ENCODE measurements around the gene RAB19. TPM values are rescaled to one million over a fixed set of nuclear protein-coding genes. Genes with fewer than 3 reads are reported as not detected.

The RAB19 gene
- total RNA-seq, 2 donors from 2014 or later: 12.9 to 15.3 TPM

GRCh38 chr7:140455743-140456142 lies 51.9 kb downstream of the RAB19 start:
- Histone ChIP-seq H3K27me3 (no peaks in the 10 kb centered on the region), H3K27ac (no peak overlapping the region), H3K36me3 (replicated peaks in 1 of 2; ENCODE audit: insufficient read depth in 1 of 2, low read depth in 2 of 2) (peaks cover 0 to 8% of the 10 kb centered on the region in 2 donors), H3K9me3 (no peaks in the 10 kb centered on the region), H3K4me1 (peaks cover 35% of the 10 kb centered on the region), H3K4me3 (no peak overlapping the region)
- intact Hi-C loops (cut with DNase I): no loop called here
- 60 to 74% methylated on average over 4 of the region's 4 CpGs for WGBS, 2 donors
- DNase-seq (no peak), ATAC-seq (no peak)
- TF ChIP-seq POLR2A (IDR thresholded peaks at IDR 0.05) (no peak), CTCF (IDR thresholded peaks at IDR 0.05) (no peak)

GRCh38 chr7:140456551-140457051 lies 52.7 kb downstream of the RAB19 start:
- DNase-seq (no peak), ATAC-seq (no peak)

DNA sequence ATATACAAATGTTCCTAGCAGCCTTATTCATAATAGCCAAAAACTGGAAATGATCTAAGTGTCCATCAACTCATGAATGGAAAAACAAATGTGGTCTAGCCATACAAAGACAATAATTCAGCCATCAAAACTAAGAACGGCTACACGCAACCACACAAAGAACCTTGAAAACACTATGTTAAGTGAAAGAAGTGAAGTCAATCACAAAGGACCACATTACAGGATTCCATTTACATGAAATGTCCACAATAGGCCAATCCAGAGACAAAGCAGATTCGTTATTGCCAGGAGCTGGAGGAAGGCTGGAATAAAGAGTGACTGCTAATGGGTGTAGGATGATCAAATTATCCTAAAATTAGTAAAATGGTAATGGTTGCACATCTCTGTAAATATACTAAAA lies 54.3 kb downstream of the RAB19 start:
- no peak for ATAC-seq
- 84 to 85% methylated on average over 3 of the region's 3 CpGs for WGBS, 2 donors
- H3K36me3 ChIP-seq (replicated peaks in 1 of 2; ENCODE audit: insufficient read depth in 1 of 2, low read depth in 2 of 2): peaks cover 0 to 9% of the 10 kb centered on the region in 2 donors

More at GRCh38 chr7:140456551-140457051, 52.7 kb downstream of the RAB19 start:
- intact Hi-C loops (cut with DNase I): no loop called here
- Histone ChIP-seq H3K9me3 (no peaks in the 10 kb centered on the region), H3K27me3 (no peaks in the 10 kb centered on the region), H3K36me3 (replicated peaks in 1 of 2; ENCODE audit: insufficient read depth in 1 of 2, low read depth in 2 of 2) (peaks cover 0 to 8% of the 10 kb centered on the region in 2 donors), H3K27ac (no peak overlapping the region), H3K4me1 (peaks cover 35% of the 10 kb centered on the region), H3K4me3 (no peak overlapping the region)
- TF ChIP-seq CTCF (IDR thresholded peaks at IDR 0.05) (no peak), POLR2A (IDR thresholded peaks at IDR 0.05) (no peak)
- WGBS, 2 donors: 77 to 84% methylated on average over 9 of the region's 9 CpGs

GRCh38 chr7:140458916-140459315 lies 55.1 kb downstream of the RAB19 start:
- 86 to 87% methylated on average over 8 of the region's 8 CpGs for WGBS, 2 donors
- no peaks in the 10 kb centered on the region for H3K27me3 ChIP-seq
- no peak overlapping the region for H3K4me3 ChIP-seq
- no peak overlapping the region for H3K27ac ChIP-seq
- DNase-seq (no peak), ATAC-seq (no peak)
- H3K4me1 ChIP-seq: peaks cover 30% of the 10 kb centered on the region
- H3K36me3 ChIP-seq (replicated peaks in 1 of 2; ENCODE audit: insufficient read depth in 1 of 2, low read depth in 2 of 2): peaks cover 0 to 9% of the 10 kb centered on the region in 2 donors
- intact Hi-C loops (cut with DNase I): no loop called here
- H3K9me3 ChIP-seq: no peaks in the 10 kb centered on the region
- TF ChIP-seq POLR2A (IDR thresholded peaks at IDR 0.05): no peak
- no peak for TF ChIP-seq CTCF (IDR thresholded peaks at IDR 0.05)

More for the DNA sequence above, 54.3 kb downstream of the RAB19 start:
- TF ChIP-seq CTCF (IDR thresholded peaks at IDR 0.05) (no peak), POLR2A (IDR thresholded peaks at IDR 0.05) (no peak)
- no peaks in the 10 kb centered on the region for H3K27me3 ChIP-seq
- DNase-seq: no peak
- H3K9me3 ChIP-seq: no peaks in the 10 kb centered on the region
- intact Hi-C loops (cut with DNase I): no loop called here
- peaks cover 35% of the 10 kb centered on the region for H3K4me1 ChIP-seq
- H3K27ac ChIP-seq: no peak overlapping the region
- H3K4me3 ChIP-seq: no peak overlapping the region

DNA sequence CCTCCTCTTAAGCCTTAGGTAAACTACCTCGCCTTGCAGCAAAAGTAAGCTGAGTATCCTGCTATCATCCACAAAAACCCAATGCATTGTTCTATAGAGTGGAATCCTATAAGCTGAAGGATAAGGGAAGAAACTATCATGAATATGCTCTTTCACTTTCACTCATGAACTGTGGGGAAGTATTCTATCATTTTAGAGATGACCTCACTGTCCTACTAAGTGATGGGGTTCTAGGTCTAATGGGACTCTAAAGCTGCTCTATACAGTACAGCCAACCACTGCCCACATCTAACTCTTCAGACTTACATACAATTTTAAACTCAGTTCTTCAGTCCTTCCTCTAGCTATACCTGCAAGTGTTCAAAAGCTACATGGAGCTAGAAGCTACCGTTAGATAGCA lies 59.3 kb downstream of the RAB19 start:
- DNase-seq (no peak), ATAC-seq (no peak)
- Histone ChIP-seq H3K36me3 (replicated peaks in 1 of 2; ENCODE audit: insufficient read depth in 1 of 2, low read depth in 2 of 2) (peaks cover 0 to 12% of the 10 kb centered on the region in 2 donors), H3K9me3 (no peaks in the 10 kb centered on the region), H3K27ac (no peak overlapping the region), H3K27me3 (no peaks in the 10 kb centered on the region), H3K4me1 (no peaks in the 10 kb centered on the region), H3K4me3 (no peak overlapping the region)
- intact Hi-C loops (cut with DNase I): no loop called here
- TF ChIP-seq CTCF (IDR thresholded peaks at IDR 0.05) (no peak), POLR2A (IDR thresholded peaks at IDR 0.05) (no peak)
- 92 to 100% methylated on average over 2 of the region's 2 CpGs for WGBS, 2 donors

Data from body of pancreas (tissue), 4 donors.